HFFc6 (cell line): ENCODE data around the gene TFIP11. TPM values are rescaled to one million over a fixed set of nuclear protein-coding genes. Genes with fewer than 3 reads are reported as not detected.

Experiments
- DNase-seq: peaks from one replicate; pipeline ENCODE4 v3.0.0-alpha.2; 2018
- H3K27ac Mint-ChIP-seq: 2 replicates; pipeline ENCODE4 v1.8.0; 2020; ENCODE audit warnings: mild to moderate bottlenecking, mixed read lengths
- H3K27me3 Mint-ChIP-seq: 2 replicates; pipeline ENCODE4 v1.8.0; 2021; ENCODE audit warnings: mild to moderate bottlenecking, moderate library complexity, mixed read lengths; ENCODE audit not compliant: insufficient read depth
- H3K36me3 Mint-ChIP-seq: 2 replicates; pipeline ENCODE4 v1.8.0; 2021; ENCODE audit warnings: low read depth, mixed read lengths
- H3K4me1 Mint-ChIP-seq: 2 replicates; pipeline ENCODE4 v1.8.0; 2020; ENCODE audit warnings: low read depth, mixed read lengths
- H3K4me3 Mint-ChIP-seq: 2 replicates; pipeline ENCODE4 v1.8.0; 2020; ENCODE audit warnings: mild to moderate bottlenecking, moderate library complexity, mixed read lengths
- H3K9me3 Mint-ChIP-seq: 2 replicates; pipeline ENCODE4 v1.8.0; 2020; ENCODE audit warnings: mild to moderate bottlenecking, mixed read lengths
- CTCF ChIP-seq: fragments of 200-600 bp; sonication (generic); IDR thresholded peaks from 2 replicates; pipeline ENCODE4 v1.5.0; 2021; ENCODE audit warnings: antibody characterized with exemption, mild to moderate bottlenecking
- long read RNA-seq: library from polyadenylated mRNA; unstranded; transcript quantifications from one replicate; pipeline ENCODE4 v2.0.0, GENCODE V29; 2019
- total RNA-seq, 6 experiments: library from RNA; stranded (reverse); fragmentation: NEBNext Ultra II Directional; extraction: Animal tissue kit (Norgen Biotek cat#: 25700); gene quantifications; 2 replicates in 1 of 6; 3 replicates in 5 of 6; pipeline ENCODE4 v1.2.3, GENCODE V29; 2021

The TFIP11 gene
- 10 to 100 TPM; 31.4 to 35.8 (median 33.9) TPM for total RNA-seq
- long read RNA-seq, transcript TFIP11-204 (15 exons, 3,586 nt): major isoform, 38 of 49 reads
- long read RNA-seq, partial matches to known transcripts: 4 of 49 reads
- long read RNA-seq, other reads (novel, unspliced or antisense): 4 of 49 reads

- peak; percentile 45; the same call in 1 of the 2 replicates for TF ChIP-seq CTCF
- Mint-ChIP-seq H3K4me3 (peak within 1 kb of the TSS; percentile 100), H3K9me3 (no peaks in the 10 kb centered on the region), H3K36me3 (peaks cover 21% of the 10 kb centered on the region), H3K27ac (peak within 1 kb of the TSS; percentile 96), H3K27me3 (no peaks in the 10 kb centered on the region), H3K4me1 (peaks cover 38% of the 10 kb centered on the region)
- DNase-seq: peak; percentile 88
These were observed at the start of gene TFIP11 for GRCh38 chr22:26512149-26512793. TFIP11 (minus strand) TSS chr22:26512473; CDS start chr22:26510272, 2,201 bp downstream.

- H3K4me1 Mint-ChIP-seq: peaks cover 17% of the 10 kb centered on the region
- no peaks in the 10 kb centered on the region; the same call in 1 of the 2 replicates for H3K36me3 Mint-ChIP-seq
- H3K9me3 Mint-ChIP-seq: no peaks in the 10 kb centered on the region
- no peak for TF ChIP-seq CTCF
- no peak for DNase-seq
- peaks cover 3% of the 10 kb centered on the region; the same call in 1 of the 2 replicates for H3K27me3 Mint-ChIP-seq
- H3K4me3 Mint-ChIP-seq: no peak overlapping the region
- H3K27ac Mint-ChIP-seq: no peak overlapping the region
These were observed 49.6 kb upstream of the TFIP11 start for GRCh38 chr22:26561756-26562417.

- no peak for DNase-seq
- no peak for TF ChIP-seq CTCF
- Mint-ChIP-seq H3K4me3 (no peak overlapping the region), H3K27ac (no peak overlapping the region), H3K4me1 (peaks cover 21% of the 10 kb centered on the region), H3K27me3 (peaks cover 3% of the 10 kb centered on the region; the same call in 1 of the 2 replicates), H3K36me3 (no peaks in the 10 kb centered on the region; the same call in 1 of the 2 replicates), H3K9me3 (no peaks in the 10 kb centered on the region)
These were observed 47.8 kb upstream of the TFIP11 start for GRCh38 chr22:26559961-26560575.

- no peak for DNase-seq
These were observed 46.1 kb upstream of the TFIP11 start for GRCh38 chr22:26558248-26558895.

More at GRCh38 chr22:26558248-26558895, 46.1 kb upstream of the TFIP11 start:
- Mint-ChIP-seq H3K27me3 (no peaks in the 10 kb centered on the region), H3K4me1 (peaks cover 30% of the 10 kb centered on the region), H3K9me3 (no peaks in the 10 kb centered on the region), H3K4me3 (no peak overlapping the region), H3K27ac (peak overlapping the region; percentile 91), H3K36me3 (no peaks in the 10 kb centered on the region; the same call in 1 of the 2 replicates)
- no peak for TF ChIP-seq CTCF
